Activated CD4-positive, CD25-positive, alpha-beta regulatory T cell treated with anti-CD3 and anti-CD28 coated beads, Interleukin-2, amount 50 U/mL, for 16 hours (primary cell): ENCODE data around the gene SYMPK.

ENCODE experiments used
- DNase-seq: peaks from one replicate; pipeline ENCODE4 v3.0.0-alpha.2; 2020; ENCODE audit warnings: low read depth, low spot score

Gene SYMPK

DNA sequence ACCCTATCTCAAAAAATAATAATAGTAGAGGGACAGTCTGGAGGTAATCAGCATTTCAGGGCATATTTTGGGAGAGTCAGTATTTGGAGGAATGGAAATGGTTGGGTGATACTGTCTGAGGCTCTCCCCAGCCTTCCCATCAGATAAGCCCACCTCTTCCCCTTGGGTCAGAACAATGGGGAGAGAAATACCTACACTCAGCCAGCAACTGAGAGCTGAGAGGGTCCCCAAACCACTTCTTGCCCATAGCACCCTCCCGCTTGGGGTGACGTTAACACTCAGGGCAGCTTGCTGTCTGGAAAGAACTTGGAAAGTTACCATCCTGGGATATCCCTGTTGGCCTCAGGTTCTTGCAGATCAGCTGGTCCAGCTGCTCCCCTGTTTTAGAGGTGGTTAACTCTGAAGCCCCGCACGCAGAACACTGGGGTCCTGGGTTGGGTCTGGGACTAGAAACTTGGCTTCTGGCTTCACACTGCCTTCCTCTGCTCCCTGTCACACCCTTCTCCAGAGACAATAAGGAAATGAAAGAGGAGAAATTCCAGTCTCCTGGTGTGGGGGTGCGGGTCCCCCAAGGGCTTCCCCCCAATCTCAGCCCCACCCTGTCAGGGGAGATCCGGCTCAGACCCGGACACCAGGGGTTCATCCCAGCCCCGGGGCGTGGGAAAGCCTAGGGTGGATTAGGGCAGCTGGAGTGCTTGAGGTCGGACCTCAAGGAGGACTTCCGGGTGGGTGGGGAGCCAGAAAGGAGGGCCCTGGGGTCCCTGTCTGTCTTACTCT, 3.6 kb upstream of the SYMPK start:
- no peak for DNase-seq

DNA sequence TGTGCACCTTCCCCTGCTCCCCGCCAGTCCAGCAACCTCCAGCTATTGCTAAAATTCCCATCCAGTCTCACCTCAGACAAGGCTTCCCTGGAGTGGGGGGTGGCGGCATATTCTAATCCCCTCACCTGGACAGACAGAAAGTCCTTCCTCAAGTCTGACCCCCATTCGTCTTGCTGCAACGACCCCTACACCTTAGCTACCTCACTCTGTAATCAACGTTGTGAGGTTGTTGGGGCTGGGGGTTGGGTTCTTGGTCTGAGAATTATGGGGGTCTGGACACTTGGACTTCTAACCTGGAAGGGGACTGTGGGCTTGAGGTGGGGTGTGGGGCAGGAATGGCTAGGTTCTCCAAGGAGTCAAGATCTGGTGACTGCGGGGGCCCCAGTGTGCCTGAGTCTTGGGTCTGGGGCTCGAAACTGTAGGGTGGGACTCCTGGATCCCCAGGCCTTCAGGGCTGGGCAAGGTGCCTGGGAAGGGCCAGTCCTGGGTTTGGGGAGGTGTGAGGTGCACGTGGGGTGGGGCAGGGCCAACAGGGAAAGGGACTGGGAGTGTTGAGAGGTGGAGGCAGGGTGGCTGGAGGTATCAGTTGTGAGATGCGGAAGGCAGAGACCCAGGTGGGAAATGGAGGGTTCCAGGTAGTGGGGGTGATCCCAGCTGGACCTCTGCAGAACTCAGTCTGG, 2.5 kb upstream of the SYMPK start:
- DNase-seq, result no peak

- no peak for DNase-seq
Measured at GRCh38 chr19:45864629-45865082, 1.7 kb upstream of the SYMPK start.

DNA sequence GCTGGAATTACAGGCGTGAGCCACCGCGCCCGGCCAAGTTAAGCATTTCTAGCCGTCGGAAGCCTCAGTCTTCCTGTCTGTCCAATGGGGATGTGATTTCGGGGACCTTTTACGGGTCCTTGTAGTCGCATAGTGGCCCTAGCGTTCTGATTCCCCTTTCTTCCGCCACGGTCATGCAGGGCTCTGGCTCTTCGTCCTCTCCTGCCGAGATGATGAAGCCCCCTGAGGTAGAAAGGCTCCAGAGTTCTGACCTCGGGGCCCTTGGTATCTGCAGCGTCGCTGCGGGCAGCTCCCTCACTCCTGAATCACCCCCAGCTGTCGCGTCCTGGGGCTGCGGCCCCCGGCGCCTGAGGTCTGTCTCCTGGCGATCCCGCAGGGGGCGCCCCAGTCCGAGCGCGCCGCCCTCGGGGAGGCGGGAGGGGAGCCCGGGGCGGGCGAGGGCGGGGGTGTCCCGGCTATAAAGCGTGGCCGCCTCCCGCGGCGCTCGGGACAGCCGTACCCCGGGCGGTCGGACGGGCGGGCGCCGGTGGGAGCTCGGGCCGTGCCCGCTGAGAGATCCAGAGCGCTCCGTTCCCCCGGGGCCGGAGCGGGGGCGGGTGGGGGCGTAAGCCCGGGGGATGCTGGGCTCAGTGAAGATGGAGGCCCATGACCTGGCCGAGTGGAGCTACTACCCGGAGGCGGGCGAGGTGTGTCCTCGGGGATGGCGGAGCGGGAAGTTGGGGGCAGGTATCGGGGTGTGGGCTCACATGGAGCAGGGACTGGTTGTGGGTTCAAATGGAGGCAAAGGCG, 1.1 kb upstream of the SYMPK start, which contains the start of gene FOXA3:
FOXA3 (plus strand) TSS at position 487 of the 789 bp plus-strand sequence; CDS start at position 618, 131 bp downstream.
- no peak for DNase-seq

- no peak for DNase-seq
Measured at GRCh38 chr19:45863335-45863839, 440 bp upstream of the SYMPK start.

DNA sequence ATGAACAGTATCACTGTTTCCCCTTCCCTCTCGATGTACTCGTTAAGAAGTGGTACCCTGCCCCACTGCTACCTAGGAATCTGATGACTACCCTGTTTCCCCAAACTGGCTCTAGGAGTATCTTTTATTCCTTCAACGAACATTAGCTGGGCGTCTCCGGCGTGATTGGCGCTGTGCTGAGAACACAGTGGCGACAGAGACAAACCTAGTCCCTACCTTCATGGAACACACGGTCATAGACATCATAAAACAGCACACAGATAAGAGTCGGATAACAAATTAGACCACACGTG, 730 bp downstream of the SYMPK start:
- no peak for DNase-seq

- DNase-seq, result no peak
Measured at GRCh38 chr19:45860359-45861259, 2.3 kb downstream of the SYMPK start.

DNA sequence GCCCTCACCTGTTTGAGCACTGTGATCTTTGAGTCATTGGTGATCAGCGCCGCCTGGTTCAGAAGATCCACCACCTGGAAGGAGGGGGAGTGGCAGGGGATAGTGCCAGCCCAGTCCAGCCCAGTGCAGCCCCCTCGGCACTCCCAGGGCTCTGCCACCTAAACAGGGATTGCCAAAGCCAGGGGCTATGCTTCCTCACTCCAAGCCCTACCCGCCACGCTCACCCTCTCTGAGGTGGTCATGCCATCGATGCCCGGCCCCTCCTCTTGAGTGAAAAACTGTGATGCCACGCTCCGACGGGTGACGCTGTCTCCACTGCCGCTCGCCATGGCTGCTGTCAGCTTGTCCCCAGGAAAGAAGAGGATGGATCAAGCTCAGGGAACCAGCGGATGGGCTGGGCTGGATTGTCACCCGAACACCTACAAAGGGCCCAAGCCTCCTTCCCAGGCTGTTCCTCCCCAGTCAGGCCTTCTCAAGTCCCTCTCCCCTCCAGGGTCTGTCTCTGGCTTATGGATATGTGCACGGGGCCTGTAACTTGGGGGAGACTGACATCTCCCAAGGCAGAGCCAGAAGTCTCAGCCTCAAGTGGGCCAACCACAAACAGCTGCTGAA, 8.7 kb downstream of the SYMPK start:
- no peak for DNase-seq

- no peak for DNase-seq
Measured at GRCh38 chr19:45852983-45853382, 10.0 kb downstream of the SYMPK start.

GRCh38 chr19:45852145-45852750, 10.7 kb downstream of the SYMPK start:
- no peak for DNase-seq

DNA sequence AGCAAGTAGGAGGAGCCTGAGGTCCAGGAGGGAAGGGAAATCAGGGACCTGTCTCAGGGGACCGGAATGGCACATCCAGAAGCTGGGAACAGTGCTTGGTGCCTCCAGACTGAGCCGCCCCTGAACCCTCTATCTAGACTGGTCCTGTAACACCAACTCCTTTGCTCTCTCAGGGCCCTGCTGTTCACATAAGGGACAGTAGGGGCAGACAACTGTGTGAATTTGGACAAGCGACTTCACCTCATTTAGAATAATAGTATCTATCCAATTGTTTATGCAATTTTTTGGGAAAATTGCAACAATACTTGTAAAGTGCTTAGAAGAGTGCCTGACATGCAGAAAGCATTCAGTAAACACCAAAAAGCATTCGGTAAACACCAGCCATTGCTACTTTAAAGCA, 14.0 kb downstream of the SYMPK start:
- DNase-seq, result no peak

GRCh38 chr19:45847663-45848062, 15.3 kb downstream of the SYMPK start:
- DNase-seq, result no peak

DNA sequence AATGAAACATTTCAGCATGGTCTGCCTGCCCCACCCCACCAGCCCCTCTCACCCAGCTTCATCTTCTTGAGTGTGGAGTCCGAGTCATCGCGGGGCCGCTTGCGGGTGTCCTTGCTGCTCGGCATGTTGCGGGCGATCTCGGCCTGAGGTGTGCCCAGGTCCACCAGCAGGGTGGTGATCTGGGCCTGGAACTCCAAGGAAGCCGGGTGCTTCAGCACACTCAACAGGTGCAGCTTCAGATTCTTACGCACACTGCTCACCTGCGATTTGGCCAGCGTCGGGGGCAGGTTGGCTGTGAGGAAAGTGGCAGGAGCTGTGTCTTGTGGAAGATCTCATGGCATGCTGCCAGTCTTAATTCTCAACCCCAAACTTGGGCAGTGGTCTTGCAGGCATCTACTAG, 20.7 kb downstream of the SYMPK start:
- DNase-seq, result no peak

DNA sequence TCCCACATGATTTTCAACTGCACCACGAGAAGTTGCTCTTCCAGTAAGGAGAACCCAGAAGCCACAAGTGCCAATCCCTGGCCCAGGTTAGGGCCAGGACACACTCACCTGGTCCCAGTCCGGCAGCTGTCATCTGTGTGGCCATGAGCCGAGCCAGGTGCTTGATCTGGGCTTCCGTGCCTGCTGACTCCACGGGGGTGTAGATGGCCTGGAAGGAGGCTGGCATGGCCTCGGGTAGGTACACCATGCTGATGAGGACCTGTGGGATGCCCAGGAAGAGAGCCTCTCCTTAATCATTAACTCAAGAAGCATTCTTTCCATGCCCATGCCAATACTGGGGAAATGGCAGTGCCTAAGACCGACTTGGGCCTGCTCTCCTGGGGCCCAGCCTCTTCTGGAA, 28.0 kb downstream of the SYMPK start:
- DNase-seq, result no peak

DNA sequence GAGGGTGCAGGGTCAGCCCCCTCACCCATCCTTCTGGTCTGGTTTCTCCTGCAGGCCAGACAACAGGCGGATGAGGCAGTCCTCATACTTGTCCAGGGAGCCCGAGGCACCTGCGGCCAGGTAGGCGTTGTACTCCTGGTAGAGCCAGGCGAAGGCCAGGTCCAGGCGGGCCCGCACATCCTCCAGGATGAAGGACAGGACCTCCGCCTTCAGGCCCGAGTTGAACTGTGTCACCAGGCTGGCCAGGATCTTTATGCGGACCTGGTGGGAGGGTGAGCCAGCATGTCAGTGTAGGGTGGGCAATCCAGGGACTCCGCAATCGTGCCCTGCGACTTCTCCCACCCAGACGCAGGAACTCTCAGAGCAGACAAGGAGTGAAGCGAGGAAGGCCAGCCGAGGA, 34.0 kb downstream of the SYMPK start:
- DNase-seq, result no peak

DNA sequence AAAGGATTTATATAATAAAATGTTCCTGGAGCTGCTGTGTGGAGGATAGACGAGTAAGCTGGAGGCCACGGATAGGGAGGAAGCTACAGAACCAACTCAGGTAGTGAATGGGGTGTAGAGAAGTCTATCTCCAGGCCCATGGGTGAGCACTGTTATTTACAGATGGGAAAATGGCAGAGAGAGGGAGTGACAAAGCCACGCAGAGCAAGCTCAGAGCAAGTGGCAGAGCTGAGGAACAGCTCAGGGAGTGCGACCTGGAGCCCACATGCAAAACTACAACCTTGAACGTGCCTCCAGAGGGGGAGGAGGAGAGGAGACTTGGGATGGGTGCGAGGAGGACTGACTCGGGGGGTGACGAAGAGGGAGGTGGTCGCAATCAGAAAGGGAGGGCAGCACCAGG, 34.4 kb downstream of the SYMPK start:
- no peak for DNase-seq

- no peak for DNase-seq
Measured at GRCh38 chr19:45827459-45828093, 35.4 kb downstream of the SYMPK start.

GRCh38 chr19:45826934-45827333, 36.0 kb downstream of the SYMPK start:
- no peak for DNase-seq

- no peak for DNase-seq
Measured at GRCh38 chr19:45825917-45826893, 36.7 kb downstream of the SYMPK start.
